AG10803 (cell line): Measurements from ENCODE around the gene UPF3A.

Source experiments
- DNase-seq: peaks from one replicate; pipeline ENCODE4 v3.0.0; 2010; ENCODE audit warnings: low read depth
- H3K4me3 ChIP-seq: 2 replicates; pipeline ENCODE4 v1.5.1; 2011; ENCODE audit warnings: mild to moderate bottlenecking, low read length, control low read depth
- TF ChIP-seq, protein P1 (sequence below): conservative IDR thresholded peaks from 2 replicates; pipeline ENCODE4 v1.5.1; 2011; ENCODE audit warnings: mild to moderate bottlenecking, low read length, control low read depth, inconsistent platforms

The UPF3A gene

DNA sequence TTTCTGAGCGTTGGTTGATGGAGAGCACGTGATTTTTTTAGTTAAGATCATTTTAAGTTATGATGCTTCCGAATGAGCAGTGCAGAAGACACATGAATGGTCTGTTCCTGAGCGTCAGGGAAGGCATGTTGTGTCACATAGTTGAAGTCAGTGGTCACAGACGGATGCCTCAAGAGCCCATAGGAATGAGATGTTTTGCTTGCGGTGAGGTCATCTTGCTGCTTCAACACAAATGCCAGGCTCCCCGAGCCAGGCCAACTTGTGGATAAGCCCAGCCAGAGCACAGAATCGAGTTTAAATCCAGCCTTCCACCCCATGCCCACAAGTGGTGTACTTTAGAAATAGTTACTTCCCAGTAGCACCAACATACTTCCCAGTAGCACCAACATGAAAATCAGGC is 5.4 kb downstream of the UPF3A start:
- H3K4me3 ChIP-seq = no peak overlapping the region
- peak; percentile 47 for DNase-seq
- TF ChIP-seq, protein P1, sequence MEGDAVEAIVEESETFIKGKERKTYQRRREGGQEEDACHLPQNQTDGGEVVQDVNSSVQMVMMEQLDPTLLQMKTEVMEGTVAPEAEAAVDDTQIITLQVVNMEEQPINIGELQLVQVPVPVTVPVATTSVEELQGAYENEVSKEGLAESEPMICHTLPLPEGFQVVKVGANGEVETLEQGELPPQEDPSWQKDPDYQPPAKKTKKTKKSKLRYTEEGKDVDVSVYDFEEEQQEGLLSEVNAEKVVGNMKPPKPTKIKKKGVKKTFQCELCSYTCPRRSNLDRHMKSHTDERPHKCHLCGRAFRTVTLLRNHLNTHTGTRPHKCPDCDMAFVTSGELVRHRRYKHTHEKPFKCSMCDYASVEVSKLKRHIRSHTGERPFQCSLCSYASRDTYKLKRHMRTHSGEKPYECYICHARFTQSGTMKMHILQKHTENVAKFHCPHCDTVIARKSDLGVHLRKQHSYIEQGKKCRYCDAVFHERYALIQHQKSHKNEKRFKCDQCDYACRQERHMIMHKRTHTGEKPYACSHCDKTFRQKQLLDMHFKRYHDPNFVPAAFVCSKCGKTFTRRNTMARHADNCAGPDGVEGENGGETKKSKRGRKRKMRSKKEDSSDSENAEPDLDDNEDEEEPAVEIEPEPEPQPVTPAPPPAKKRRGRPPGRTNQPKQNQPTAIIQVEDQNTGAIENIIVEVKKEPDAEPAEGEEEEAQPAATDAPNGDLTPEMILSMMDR = no peak

DNA sequence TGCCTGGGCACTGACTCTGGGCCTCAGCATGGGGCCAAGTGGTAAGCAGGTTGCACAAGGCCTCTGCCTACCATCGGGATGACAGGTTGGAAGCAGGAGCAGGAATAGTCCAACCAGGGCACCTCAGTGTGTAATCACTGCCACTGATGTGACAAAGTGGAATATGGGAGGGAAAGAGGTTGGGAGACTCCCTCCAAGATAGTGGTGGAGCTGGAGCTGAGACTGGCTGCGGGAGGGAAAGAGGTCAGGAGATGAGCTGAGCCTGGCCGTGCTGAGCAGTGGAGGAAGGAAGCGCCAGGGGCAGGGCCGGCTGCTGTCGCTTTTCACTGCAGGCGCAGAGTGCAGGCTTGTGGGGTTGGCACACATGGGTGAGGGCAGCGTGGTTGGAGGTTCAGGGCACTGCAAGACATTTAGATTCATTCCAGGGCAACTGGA is 6.8 kb downstream of the UPF3A start:
- TF ChIP-seq, protein P1 = no peak
- H3K4me3 ChIP-seq = no peak overlapping the region
- no peak for DNase-seq

DNA sequence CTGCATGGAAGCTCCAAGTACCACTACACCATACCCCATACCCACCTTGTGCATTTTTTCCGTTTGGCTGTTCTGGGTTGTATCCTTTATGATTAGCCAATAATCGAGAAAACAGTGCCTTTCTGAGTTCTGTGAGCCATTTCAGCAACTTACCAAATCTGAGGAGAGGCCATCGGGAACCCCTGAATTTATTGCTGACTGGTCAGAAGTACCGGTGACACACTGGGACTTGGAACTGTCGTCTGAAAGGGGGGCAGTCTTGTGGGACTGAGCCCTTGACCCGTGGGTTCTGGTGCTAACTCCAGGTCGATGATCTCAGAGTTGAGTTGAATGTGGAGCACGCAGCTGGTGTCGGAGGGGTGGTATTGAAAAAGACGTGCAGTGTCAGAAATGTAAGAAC is 15.0 kb downstream of the UPF3A start:
- DNase-seq = no peak

GRCh38 chr13:114296902-114297301 is 15.5 kb downstream of the UPF3A start:
- DNase-seq = no peak
- H3K4me3 ChIP-seq = no peak overlapping the region
- TF ChIP-seq, protein P1 = no peak

More for the DNA sequence above, 15.0 kb downstream of the UPF3A start:
- TF ChIP-seq, protein P1 = no peak
- H3K4me3 ChIP-seq = no peak overlapping the region

DNA sequence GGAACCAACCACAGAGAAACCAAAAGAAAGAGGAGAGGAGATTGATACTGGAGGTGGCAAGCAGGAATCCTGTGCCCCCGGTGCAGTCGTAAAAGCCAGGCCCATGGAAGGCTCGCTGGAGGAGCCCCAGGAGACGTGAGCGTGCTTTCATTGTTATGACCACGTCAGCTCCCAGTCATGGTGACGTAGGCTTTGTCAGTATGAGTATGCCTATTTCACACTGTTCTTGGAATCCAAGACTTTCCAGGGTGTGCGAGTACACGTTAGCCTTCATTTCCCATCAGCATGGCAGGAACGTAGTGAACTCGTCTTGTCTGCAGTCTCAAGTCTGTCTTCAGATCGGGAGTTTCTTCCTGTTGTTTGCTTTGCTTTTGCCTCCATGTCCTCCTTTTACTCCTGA is 17.5 kb downstream of the UPF3A start:
- TF ChIP-seq, protein P1 = no peak
- no peak for DNase-seq
- no peak overlapping the region for H3K4me3 ChIP-seq

- no peak overlapping the region for H3K4me3 ChIP-seq
- TF ChIP-seq, protein P1 = no peak
- no peak for DNase-seq
Measured at GRCh38 chr13:114299604-114300305, 18.4 kb downstream of the UPF3A start.

DNA sequence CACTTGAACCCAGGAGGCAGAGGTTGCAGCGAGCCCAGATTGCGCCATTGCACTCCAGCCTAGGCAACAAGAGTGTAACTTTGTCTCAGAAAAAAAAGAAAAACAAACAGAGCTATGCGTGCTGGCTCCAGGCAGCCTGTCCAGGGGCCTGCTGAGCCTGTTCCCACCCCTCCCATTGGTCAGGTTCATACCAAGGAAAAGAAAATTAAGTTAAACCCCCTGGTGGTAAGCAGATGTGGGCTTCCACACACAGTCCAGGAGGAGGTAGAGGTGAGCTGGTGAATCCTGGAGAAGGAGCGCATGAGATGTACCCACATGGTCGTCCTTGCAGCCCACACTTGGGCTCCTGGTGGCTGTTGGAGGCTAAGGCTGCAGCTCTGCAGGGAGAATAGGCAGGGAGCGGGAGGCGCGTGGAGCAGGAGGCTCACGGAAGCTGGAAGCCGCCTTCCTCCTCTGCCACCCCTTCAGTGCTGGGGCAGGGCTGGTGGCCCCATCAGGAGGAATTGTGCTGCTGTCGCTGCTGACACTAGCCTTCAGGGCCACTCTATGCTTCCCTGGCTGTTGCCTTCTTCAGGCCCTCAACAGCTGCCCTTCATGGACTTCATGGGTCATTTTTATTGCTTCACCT is 22.4 kb downstream of the UPF3A start:
- DNase-seq = no peak
- TF ChIP-seq, protein P1 = no peak
- no peak overlapping the region for H3K4me3 ChIP-seq
